Activated naive CD8-positive, alpha-beta T cell treated with anti-CD3 and anti-CD28 coated beads, Interleukin-2, amount 10 ng/mL, durations not matched to agents 7 days and 5 days (primary cell): Measurements from ENCODE around the gene BMP6. TPM values are rescaled to one million over a fixed set of nuclear protein-coding genes. Genes with fewer than 3 reads are reported as not detected.

Experiments
- ATAC-seq: fragments of 150-1000 bp; cut with Tn5 transposase; one replicate; pipeline ENCODE4 v1.10.0; 2021; ENCODE audit warnings: low read depth, moderate library complexity
- POLR2A ChIA-PET: fragments of 350-600 bp; sonication (Branson Sonifier 250); formaldehyde crosslinking; loops from one replicate; lab custom pipeline; 2021; ENCODE audit warnings: antibody characterized with exemption; lab: Charles Lee
- DNase-seq: peaks from one replicate; pipeline ENCODE4 v3.0.0; 2021
- H3K27ac Mint-ChIP-seq: one replicate; pipeline ENCODE4 v1.8.0; 2022; ENCODE audit warnings: mild to moderate bottlenecking, mixed read lengths
- H3K27me3 Mint-ChIP-seq: one replicate; pipeline ENCODE4 v1.8.0; 2022; ENCODE audit warnings: mild to moderate bottlenecking, moderate library complexity, mixed read lengths
- H3K36me3 Mint-ChIP-seq: one replicate; pipeline ENCODE4 v1.8.0; 2021; ENCODE audit warnings: mild to moderate bottlenecking, mixed read lengths
- H3K4me1 Mint-ChIP-seq: one replicate; pipeline ENCODE4 v1.8.0; 2021; ENCODE audit warnings: mixed read lengths
- H3K4me3 Mint-ChIP-seq: one replicate; pipeline ENCODE4 v1.8.0; 2022; ENCODE audit warnings: mild to moderate bottlenecking, moderate library complexity, mixed read lengths
- H3K9me3 Mint-ChIP-seq: one replicate; pipeline ENCODE4 v1.8.0; 2021; ENCODE audit warnings: mixed read lengths
- total RNA-seq, 2 experiments: library from RNA; stranded (reverse); gene quantifications; one replicate each; pipeline ENCODE4 v1.2.3, GENCODE V29; 2021

Gene BMP6
- total RNA-seq, 2 experiments from 2014 or later, result not detected

- Mint-ChIP-seq H3K4me3 (no peak overlapping the region), H3K9me3 (no peaks in the 10 kb centered on the region), H3K27ac (no peak overlapping the region), H3K36me3 (no peaks in the 10 kb centered on the region), H3K4me1 (no peaks in the 10 kb centered on the region), H3K27me3 (peaks cover 5% of the 10 kb centered on the region)
- DNase-seq (no peak), ATAC-seq (no peak)
- POLR2A ChIA-PET, result no interaction called here
Measured at GRCh38 chr6:7770111-7770510, 44.2 kb downstream of the BMP6 start.

- H3K36me3 Mint-ChIP-seq, result no peaks in the 10 kb centered on the region
- H3K27me3 Mint-ChIP-seq, result peaks cover 5% of the 10 kb centered on the region
- POLR2A ChIA-PET, result no interaction called here
- DNase-seq (no peak), ATAC-seq (no peak)
- no peaks in the 10 kb centered on the region for H3K4me1 Mint-ChIP-seq
- H3K27ac Mint-ChIP-seq, result no peak overlapping the region
- no peak overlapping the region for H3K4me3 Mint-ChIP-seq
- no peaks in the 10 kb centered on the region for H3K9me3 Mint-ChIP-seq
Measured at GRCh38 chr6:7770601-7771000, 44.7 kb downstream of the BMP6 start.

GRCh38 chr6:7773322-7773721, 47.4 kb downstream of the BMP6 start:
- ATAC-seq, result no peak
- H3K27me3 Mint-ChIP-seq, result peaks cover 8% of the 10 kb centered on the region
- no peaks in the 10 kb centered on the region for H3K4me1 Mint-ChIP-seq
- H3K36me3 Mint-ChIP-seq, result no peaks in the 10 kb centered on the region
- H3K27ac Mint-ChIP-seq, result no peak overlapping the region
- DNase-seq, result no peak
- H3K4me3 Mint-ChIP-seq, result no peak overlapping the region
- POLR2A ChIA-PET, result no interaction called here
- H3K9me3 Mint-ChIP-seq, result no peaks in the 10 kb centered on the region

GRCh38 chr6:7773914-7774313, 48.0 kb downstream of the BMP6 start:
- Mint-ChIP-seq H3K4me1 (no peaks in the 10 kb centered on the region), H3K36me3 (no peaks in the 10 kb centered on the region), H3K27ac (no peak overlapping the region), H3K4me3 (no peak overlapping the region), H3K27me3 (peaks cover 8% of the 10 kb centered on the region), H3K9me3 (no peaks in the 10 kb centered on the region)
- DNase-seq (no peak), ATAC-seq (no peak)
- POLR2A ChIA-PET, result no interaction called here

DNA sequence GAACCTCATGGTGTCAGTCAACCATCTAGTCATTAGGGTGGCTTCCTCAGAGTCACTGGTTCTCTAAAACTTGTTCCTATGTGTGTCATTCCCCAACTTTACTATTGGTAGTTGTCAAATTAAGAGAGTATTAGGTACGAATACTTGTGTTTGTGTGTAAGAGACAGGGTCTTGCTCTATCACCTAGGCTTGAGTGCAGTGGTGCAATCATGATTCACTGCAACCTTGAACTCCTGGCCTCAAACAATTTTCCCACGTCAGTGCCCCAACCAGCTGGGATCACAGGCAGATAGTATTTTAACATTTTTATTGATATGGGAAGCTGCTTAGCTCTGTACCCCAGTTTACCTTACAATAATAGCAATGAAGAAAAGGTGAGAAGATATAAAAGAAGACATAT, 50.6 kb downstream of the BMP6 start:
- no peaks in the 10 kb centered on the region for H3K4me1 Mint-ChIP-seq
- peaks cover 8% of the 10 kb centered on the region for H3K27me3 Mint-ChIP-seq
- H3K36me3 Mint-ChIP-seq, result no peaks in the 10 kb centered on the region
- no peak overlapping the region for H3K27ac Mint-ChIP-seq
- DNase-seq (no peak), ATAC-seq (no peak)
- H3K4me3 Mint-ChIP-seq, result no peak overlapping the region
- H3K9me3 Mint-ChIP-seq, result no peaks in the 10 kb centered on the region
- POLR2A ChIA-PET, result no interaction called here

GRCh38 chr6:7777074-7777473, 51.2 kb downstream of the BMP6 start:
- POLR2A ChIA-PET, result no interaction called here
- no peak for DNase-seq
- H3K27ac Mint-ChIP-seq, result no peak overlapping the region
- H3K9me3 Mint-ChIP-seq, result no peaks in the 10 kb centered on the region
- no peak overlapping the region for H3K4me3 Mint-ChIP-seq
- H3K27me3 Mint-ChIP-seq, result peaks cover 13% of the 10 kb centered on the region
- no peak for ATAC-seq
- no peaks in the 10 kb centered on the region for H3K36me3 Mint-ChIP-seq
- no peaks in the 10 kb centered on the region for H3K4me1 Mint-ChIP-seq

DNA sequence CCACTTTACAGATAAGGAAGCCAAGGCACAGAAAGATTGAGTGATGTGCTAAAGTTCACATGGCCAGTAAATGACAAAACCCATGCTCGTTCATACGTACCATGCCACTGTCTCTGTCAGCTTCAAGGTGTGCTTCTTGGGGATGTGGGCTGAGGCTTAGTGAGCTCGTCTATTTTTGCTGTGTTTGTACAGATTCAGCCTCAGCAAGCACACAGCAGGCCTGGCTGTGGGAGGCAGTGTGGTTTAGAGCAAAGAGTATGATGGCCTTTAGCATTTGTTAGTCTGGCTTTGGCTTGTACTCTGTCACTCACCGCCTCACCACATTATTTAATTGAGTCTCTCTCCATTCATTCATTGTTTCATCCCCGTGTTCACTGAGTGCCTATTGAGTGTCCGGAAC, 55.3 kb downstream of the BMP6 start:
- H3K27ac Mint-ChIP-seq, result no peak overlapping the region
- no peaks in the 10 kb centered on the region for H3K9me3 Mint-ChIP-seq
- H3K27me3 Mint-ChIP-seq, result peaks cover 12% of the 10 kb centered on the region
- ATAC-seq, result no peak
- POLR2A ChIA-PET, result no interaction called here
- DNase-seq, result no peak
- no peaks in the 10 kb centered on the region for H3K36me3 Mint-ChIP-seq
- no peak overlapping the region for H3K4me3 Mint-ChIP-seq
- H3K4me1 Mint-ChIP-seq, result no peaks in the 10 kb centered on the region

- ATAC-seq (no peak), DNase-seq (no peak)
- no peaks in the 10 kb centered on the region for H3K4me1 Mint-ChIP-seq
- no peak overlapping the region for H3K4me3 Mint-ChIP-seq
- H3K27ac Mint-ChIP-seq, result no peak overlapping the region
- POLR2A ChIA-PET, result no interaction called here
- H3K27me3 Mint-ChIP-seq, result peaks cover 11% of the 10 kb centered on the region
- no peaks in the 10 kb centered on the region for H3K9me3 Mint-ChIP-seq
- no peaks in the 10 kb centered on the region for H3K36me3 Mint-ChIP-seq
Measured at GRCh38 chr6:7784248-7784647, 58.3 kb downstream of the BMP6 start.

GRCh38 chr6:7784706-7785105, 58.8 kb downstream of the BMP6 start:
- ATAC-seq, result no peak
- Mint-ChIP-seq H3K4me3 (no peak overlapping the region), H3K4me1 (no peaks in the 10 kb centered on the region), H3K27me3 (peaks cover 11% of the 10 kb centered on the region), H3K9me3 (no peaks in the 10 kb centered on the region), H3K36me3 (no peaks in the 10 kb centered on the region), H3K27ac (no peak overlapping the region)
- POLR2A ChIA-PET, result no interaction called here
- no peak for DNase-seq

DNA sequence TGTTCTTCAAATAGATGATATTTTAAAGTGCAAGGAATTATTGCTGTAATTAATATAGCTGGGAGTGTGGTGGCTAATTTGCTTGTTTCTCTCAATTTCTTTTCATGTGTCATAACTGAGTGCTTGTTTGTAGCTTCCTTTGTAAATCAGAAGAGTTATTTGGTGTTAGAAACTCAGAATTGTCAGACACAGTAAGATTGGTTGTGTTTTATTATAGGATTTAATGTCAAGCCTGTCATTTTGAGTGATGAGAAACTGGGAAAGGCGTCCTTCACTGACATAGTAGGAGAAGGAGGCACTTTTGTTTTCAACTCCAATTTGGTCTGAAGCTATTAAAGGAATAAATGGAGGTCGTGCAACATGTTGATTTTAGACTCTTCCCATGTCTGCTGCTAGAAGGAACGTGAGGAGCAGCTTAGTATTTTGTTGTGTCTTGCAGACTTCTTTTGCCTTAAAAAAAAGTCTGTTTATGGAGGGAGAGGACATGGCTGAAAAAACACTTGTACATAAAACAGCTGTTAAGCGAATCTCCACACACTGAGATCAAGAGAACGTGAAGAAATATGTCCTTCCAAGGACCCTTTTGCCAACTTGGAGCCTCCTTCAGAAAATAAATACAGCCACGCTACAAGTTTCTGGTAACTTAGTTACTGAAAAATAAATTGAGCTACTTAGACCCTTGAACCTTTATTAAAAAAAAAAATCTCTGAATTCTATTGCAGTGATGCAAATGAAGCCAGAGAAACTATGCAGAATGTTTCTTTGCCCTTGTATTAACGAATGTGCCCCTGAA, 59.5 kb downstream of the BMP6 start:
- Mint-ChIP-seq H3K4me3 (no peak overlapping the region), H3K9me3 (no peaks in the 10 kb centered on the region), H3K27me3 (peaks cover 11% of the 10 kb centered on the region), H3K36me3 (no peaks in the 10 kb centered on the region), H3K27ac (no peak overlapping the region), H3K4me1 (no peaks in the 10 kb centered on the region)
- POLR2A ChIA-PET, result no interaction called here
- no peak for ATAC-seq
- DNase-seq, result no peak

GRCh38 chr6:7786214-7786661, 60.3 kb downstream of the BMP6 start:
- H3K36me3 Mint-ChIP-seq, result no peaks in the 10 kb centered on the region
- peaks cover 13% of the 10 kb centered on the region for H3K27me3 Mint-ChIP-seq
- DNase-seq, result no peak
- H3K4me3 Mint-ChIP-seq, result no peak overlapping the region
- H3K4me1 Mint-ChIP-seq, result no peaks in the 10 kb centered on the region
- POLR2A ChIA-PET, result no interaction called here
- H3K27ac Mint-ChIP-seq, result no peak overlapping the region
- ATAC-seq, result no peak
- no peaks in the 10 kb centered on the region for H3K9me3 Mint-ChIP-seq

GRCh38 chr6:7787137-7787608, 61.3 kb downstream of the BMP6 start:
- ATAC-seq (no peak), DNase-seq (no peak)
- Mint-ChIP-seq H3K27ac (no peak overlapping the region), H3K9me3 (no peaks in the 10 kb centered on the region), H3K4me1 (no peaks in the 10 kb centered on the region), H3K36me3 (no peaks in the 10 kb centered on the region), H3K4me3 (no peak overlapping the region), H3K27me3 (peaks cover 11% of the 10 kb centered on the region)
- POLR2A ChIA-PET, result no interaction called here

GRCh38 chr6:7787731-7788130, 61.8 kb downstream of the BMP6 start:
- H3K4me3 Mint-ChIP-seq, result no peak overlapping the region
- H3K27ac Mint-ChIP-seq, result no peak overlapping the region
- no peaks in the 10 kb centered on the region for H3K9me3 Mint-ChIP-seq
- DNase-seq, result no peak
- no peaks in the 10 kb centered on the region for H3K36me3 Mint-ChIP-seq
- no peaks in the 10 kb centered on the region for H3K4me1 Mint-ChIP-seq
- POLR2A ChIA-PET, result no interaction called here
- ATAC-seq, result no peak
- H3K27me3 Mint-ChIP-seq, result peaks cover 11% of the 10 kb centered on the region

- POLR2A ChIA-PET, result no interaction called here
- no peaks in the 10 kb centered on the region for H3K9me3 Mint-ChIP-seq
- H3K27me3 Mint-ChIP-seq, result peaks cover 14% of the 10 kb centered on the region
- H3K4me3 Mint-ChIP-seq, result no peak overlapping the region
- no peak for ATAC-seq
- DNase-seq, result no peak
- H3K36me3 Mint-ChIP-seq, result no peaks in the 10 kb centered on the region
- H3K4me1 Mint-ChIP-seq, result no peaks in the 10 kb centered on the region
- H3K27ac Mint-ChIP-seq, result no peak overlapping the region
Measured at GRCh38 chr6:7794509-7794908, 68.6 kb downstream of the BMP6 start.
